ENCODE data around the gene PI4KA. TPM values are rescaled to one million over a fixed set of nuclear protein-coding genes. Genes with fewer than 3 reads are reported as not detected.
"Not testable (repeated sequence)": the region's sequence is repeated elsewhere in the genome, so short reads cannot be mapped to it uniquely, and the experiment has no call there.

Gene PI4KA
- total RNA-seq, 1 donor from 2014 or later = 41.6 TPM

GRCh38 chr22:20663137-20663828 lies 195.3 kb downstream of the PI4KA start:
- no peak for DNase-seq

- not testable (repeated sequence) for DNase-seq
Measured at GRCh38 chr22:20662524-20663036, 196.0 kb downstream of the PI4KA start.

GRCh38 chr22:20661473-20661872 lies 197.1 kb downstream of the PI4KA start:
- DNase-seq = no peak

- no peak for DNase-seq
Measured at GRCh38 chr22:20660441-20661054, 198.1 kb downstream of the PI4KA start.

DNA sequence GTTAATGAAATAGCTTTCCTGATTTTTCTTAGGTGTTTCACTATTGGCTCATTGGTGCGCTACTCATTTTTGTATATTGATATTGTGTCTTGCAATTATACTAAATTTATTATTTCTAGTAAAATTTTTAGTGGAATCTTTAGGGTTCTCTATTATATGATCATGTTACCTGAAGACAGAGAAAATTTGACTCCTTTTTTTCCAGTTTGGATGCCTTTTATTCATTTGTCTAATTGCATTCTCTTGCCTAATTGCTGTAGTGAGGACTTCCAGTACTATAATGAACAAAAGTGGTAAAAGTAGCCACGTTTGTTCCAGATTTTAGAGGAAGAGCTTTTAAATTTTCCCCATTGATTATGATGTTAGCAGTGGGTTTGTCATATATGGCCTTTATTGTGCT lies 198.7 kb downstream of the PI4KA start:
- DNase-seq = no peak

- no peak for DNase-seq
Measured at GRCh38 chr22:20659258-20659657, 199.4 kb downstream of the PI4KA start.

- no peak for DNase-seq
Measured at GRCh38 chr22:20658433-20659222, 200.0 kb downstream of the PI4KA start.

DNA sequence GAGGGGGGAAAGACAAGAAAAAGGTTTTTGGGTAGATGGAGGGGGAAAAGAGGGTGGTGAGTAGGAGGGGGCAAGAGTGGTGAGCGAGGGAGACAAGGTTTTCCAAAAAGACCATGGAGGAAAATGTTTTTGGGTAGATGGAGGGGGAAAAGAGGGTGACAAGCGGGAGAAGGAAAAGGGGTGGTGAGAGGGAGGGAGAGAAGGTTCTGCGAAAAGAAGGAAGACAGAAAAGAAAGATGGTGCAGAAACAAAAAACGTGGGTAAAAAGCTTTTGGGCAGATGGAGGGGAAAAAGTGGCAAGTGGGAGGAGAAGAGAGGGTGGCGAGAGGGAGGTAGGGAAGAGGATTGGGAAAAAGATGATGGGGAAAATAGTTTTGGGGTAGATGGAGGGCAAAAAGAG lies 200.6 kb downstream of the PI4KA start:
- no peak for DNase-seq

Other genes starting within 250 kb of the PI4KA start
- gene SERPIND1, start 84.7 kb downstream of the PI4KA start, total RNA-seq = 2.7 TPM
- 6.1 TPM for gene SNAP29, start 196 bp upstream of the PI4KA start, total RNA-seq
- 58.3 TPM for gene CRKL, start 58.6 kb upstream of the PI4KA start, total RNA-seq
- gene AIFM3, start 108.4 kb upstream of the PI4KA start, total RNA-seq = 4.2 TPM
- 49.3 TPM for gene LZTR1, start 123.5 kb upstream of the PI4KA start, total RNA-seq
- gene THAP7, start 143.3 kb upstream of the PI4KA start, total RNA-seq = 21.8 TPM
- not detected for gene P2RX6, start 156.4 kb upstream of the PI4KA start, total RNA-seq
- gene SLC7A4, start 173.8 kb upstream of the PI4KA start, total RNA-seq = 1.4 TPM
- not detected for gene LRRC74B, start 187.1 kb upstream of the PI4KA start, total RNA-seq